HG03139 (cell line): Measurements from ENCODE around the gene GRM4.

ENCODE experiments used
- ATAC-seq: cut with Tn5 transposase; IDR thresholded peaks from one replicate; pipeline ENCODE4 v1.9.1; 2021; ENCODE audit not compliant: unreplicated experiment

Gene GRM4

DNA sequence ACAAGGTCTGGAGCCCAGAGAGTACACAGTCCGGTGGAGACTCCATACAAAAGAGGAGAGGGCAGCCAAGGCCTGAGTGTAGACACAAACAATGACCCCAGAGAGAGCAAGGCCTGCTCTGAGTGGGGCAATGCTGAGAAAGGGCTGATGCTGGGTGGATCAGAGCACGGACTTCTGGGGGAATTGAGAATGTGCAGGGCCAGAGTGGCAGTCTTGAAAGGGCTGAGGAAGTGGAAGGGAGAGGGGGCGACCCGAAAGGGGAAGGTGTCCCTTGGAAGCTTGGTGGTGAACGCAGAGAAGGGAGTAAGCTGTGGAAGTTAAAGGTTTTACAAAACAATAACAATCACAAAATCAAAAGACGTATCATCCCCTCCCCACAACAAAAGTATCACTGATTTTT is 12.0 kb upstream of the GRM4 start:
- no peak for ATAC-seq

DNA sequence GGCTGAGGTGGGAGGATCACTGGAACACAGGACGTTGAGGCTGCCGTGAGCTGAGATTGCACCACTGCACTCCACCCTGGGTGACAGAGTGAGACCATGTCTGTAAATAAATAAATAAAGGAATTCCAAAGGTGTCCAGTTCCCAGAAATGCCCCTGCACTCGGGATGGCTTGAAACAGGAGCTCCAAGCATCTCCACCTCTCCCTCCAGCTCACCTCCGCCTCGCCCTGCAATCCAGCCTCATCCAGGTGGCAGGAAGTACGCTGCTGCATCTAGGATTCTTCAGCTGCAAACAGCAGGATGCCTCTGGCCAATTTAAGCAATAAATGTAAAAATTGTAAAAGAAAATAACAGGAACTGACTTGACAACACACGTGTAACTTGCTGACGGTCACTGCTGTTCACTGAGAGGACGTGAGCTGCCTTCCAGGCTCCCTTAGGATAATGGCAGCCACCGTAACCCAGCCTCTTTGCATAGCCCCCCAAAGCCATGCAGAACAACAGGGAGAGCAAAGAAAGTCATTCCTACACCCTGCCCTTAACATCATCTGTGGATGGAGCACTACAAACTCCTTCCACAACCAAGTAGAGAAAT is 11.4 kb upstream of the GRM4 start:
- no peak for ATAC-seq

GRCh38 chr6:34155471-34156300 is 9.8 kb upstream of the GRM4 start:
- no peak for ATAC-seq

DNA sequence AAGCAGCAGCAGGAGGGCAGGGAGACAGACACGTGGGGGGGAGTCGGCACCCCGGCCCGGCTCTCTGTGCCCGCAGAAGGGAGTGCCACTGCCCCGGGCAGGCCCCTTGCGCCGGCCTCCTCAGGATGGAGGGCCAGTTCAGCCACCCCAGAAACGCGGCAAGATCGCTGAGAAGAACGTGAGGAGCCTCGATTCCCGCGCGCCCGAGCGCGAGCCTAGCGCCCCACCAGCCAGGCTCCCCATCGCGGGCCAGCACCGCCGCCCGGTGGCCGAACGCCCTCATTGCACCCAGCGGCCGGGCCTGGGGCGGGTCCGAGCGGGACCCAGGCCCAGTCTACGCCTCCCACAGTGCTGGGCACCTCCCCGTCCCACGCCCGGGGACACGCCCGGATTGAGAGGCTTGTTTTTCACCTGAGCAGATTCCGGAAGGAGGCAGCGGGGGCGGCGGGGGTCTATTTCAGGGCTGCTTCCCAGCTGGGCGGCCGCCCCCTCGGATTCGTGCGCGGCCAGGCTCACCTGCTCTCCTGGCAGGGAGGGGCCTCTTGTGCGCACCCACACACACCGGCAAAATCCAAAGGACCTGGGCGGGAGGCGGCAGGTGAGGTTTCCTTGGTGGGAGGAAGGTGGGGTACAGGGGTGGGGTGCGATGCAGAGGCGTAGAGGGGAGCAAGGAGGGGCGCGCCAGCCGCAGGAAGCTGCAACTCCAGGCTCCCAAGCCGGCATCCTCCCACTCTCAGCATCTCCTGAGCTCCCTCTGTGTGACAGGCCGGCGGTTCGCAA is 9.0 kb upstream of the GRM4 start:
- ATAC-seq: no peak

DNA sequence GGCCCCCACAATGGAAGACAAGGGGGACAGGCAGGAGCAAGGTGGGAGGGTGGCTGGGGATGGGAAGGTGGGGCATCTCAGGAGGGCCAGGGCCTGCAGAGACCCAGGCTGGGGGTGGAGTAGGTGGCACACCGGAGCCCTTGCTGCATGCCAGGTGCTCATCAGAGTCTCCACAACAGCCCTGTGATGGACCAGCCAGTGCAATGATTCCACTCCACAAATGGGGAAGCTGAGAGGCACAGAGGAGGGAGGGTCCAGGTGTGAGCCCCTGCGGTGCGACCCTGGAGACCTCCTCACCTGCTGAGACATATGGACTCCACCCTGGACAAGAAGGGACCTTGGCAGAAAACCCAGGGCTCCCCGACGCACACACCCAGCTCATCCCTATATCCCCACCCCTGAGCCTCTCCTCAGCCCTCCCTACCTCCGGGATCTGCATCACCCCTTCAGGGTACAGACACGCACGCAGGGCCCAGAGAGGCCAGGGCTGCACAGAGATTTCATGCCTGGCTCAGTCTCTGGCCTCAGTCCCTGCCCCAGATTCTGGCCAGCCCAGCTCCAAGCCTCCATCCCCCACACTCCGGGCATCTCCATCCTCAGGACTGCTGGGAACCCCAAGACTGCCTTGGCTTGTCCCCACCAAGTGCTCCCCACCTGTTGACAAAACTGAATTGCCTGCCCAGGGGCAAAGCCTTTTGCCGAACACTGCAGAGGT is 7.1 kb upstream of the GRM4 start:
- ATAC-seq: no peak

- no peak for ATAC-seq
Measured at GRCh38 chr6:34152042-34152524, 6.2 kb upstream of the GRM4 start.

GRCh38 chr6:34151321-34152041 is 5.6 kb upstream of the GRM4 start:
- no peak for ATAC-seq

- ATAC-seq: no peak
Measured at GRCh38 chr6:34150766-34151165, 4.9 kb upstream of the GRM4 start.

DNA sequence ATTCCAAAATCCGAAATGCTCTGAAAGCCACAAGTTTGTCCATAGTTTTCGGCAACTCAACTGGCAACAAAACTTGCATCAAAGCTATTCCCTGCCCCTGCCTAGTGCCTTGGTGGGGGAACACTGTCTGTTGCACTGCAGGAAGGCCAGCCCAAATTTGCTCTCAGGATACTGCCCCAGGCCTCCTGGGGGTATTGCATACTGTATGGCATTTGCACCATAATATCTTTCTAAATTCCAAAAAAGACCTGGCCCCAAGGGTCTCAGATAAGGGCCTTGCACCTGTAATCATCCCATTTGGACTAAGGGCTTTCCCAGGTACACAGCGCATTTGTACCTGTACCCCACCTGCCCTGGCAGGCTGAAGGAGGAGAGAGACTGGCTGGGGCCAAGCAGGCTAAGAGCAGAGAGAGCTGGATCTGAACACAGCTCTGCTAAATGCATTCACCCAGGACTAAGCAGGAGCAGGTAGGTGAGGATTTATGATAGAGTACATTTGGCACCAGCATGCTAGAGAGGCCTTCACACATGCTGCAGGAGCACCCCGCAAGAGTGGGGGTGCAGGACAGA is 4.0 kb upstream of the GRM4 start:
- ATAC-seq: no peak

GRCh38 chr6:34149452-34149810 is 3.5 kb upstream of the GRM4 start:
- ATAC-seq: no peak

DNA sequence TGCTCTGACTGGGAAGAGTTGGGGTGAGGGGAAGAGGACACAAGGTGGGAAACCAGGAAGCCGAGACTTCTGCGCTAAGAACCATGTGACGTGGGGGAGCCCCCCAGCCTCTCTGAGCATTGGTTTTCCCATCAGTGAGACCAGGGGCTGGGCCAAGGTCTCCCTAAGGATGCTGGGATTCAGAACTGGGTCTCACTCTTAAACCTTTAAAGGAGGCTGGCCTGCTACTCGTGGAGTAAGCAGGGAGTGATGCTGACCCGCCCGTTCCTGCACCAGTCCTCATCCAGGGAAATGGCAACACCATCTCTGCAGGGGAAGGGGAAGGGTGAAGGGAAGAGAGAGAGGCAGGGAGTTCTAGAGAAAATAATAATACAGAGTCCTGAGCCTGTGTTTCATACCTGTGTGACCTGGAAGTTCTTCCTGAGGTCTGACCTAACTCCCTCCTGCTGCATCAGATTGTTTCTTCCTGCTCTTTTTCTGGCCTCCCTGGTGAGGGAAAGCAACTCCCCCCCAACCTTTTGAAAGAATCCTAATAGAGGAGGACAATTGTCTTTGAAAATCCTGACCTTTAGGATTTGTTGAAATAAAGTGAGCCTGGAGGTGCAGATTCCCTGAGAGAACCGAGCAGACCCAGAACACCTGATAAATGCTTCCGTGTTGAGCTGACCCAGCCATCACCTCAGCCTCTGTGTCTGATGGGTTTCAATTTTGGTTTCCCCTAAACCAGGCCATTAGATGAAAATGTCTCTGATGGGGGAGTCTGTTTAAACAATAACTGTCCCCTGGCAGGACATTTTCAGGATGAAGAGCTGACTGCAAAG is 3.0 kb upstream of the GRM4 start:
- no peak for ATAC-seq

GRCh38 chr6:34147906-34148630 is 2.2 kb upstream of the GRM4 start:
- ATAC-seq: no peak

DNA sequence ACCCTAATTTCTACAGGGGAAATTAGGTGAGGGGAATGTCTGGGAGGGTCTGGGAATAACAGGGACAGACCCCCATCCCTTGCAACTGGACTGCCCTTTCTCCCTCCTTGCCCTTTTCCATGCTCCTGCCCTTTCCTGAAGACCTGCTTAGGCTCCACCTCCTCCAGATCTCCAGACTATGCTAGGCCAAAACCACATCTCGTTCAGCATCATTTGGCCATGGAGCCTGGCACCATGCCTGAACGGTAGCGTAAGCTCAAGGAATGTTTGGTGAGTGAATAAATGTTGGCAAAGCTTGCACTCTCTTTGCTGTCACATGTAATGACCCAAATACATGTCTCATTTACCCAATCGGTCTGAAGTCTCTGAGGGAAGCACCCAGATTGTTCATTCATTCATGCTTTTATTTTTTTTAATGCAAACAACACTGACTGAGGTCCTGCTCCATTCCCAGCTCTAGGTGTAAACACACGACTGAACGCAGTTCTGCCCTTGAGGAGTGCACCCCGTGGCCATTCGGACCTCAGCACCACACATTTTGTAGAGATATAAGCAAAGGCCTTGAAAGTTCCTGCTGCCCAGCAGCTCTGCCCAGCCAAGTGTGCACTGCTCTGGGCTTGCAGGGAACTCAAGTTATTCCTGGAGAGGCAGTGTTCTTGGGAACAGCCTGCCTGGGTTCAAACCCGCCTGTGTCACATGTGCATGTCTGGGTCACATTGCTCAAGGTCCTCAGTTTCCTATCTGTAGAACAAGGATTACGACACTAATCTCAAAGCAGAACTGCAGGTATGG is 1.1 kb upstream of the GRM4 start:
- no peak for ATAC-seq

DNA sequence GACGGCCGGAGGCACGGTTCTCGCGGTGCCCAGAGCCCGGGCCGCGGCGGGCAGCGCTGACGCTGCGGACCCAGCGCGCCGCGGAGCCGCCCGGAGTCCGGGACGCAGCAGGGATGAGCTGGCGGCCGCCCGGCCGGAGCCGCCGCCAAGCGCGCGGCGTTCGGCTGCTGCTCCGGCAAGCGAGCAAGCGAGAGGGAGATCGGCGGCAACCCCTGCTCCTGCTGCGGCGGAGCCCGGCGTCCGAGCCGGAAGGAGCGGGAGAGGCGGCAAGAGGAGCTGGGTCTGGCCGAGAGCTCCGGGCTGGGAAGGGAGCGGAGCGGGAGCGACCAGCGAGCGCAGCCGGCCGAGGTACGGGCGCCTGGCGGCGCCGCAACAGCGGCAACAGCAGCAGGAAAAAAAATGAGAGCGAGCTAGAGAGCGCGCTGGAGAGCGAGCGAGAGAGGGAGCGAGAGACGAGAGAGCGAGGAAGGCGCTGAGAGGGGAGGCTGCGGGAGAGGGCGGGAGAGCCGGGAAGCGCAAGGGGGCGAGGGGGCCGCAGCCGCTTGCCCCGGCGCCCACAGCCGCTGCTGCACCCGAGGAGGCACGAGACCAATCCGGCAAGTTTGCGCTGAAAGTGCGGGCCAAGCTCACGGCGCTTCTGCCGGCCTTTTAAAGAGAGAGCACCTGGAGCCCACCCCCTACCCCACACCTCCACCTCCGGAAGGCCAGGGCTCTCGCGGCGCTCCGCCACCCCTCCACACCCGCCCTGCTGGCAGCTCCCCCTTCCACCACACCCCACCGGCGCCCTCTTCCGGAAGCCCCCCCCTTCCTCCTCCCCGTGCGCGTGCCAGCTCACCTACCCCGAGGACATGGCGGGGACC is 496 bp downstream of the GRM4 start:
- ATAC-seq: no peak

- no peak for ATAC-seq
Measured at GRCh38 chr6:34144581-34145160, 1.2 kb downstream of the GRM4 start.

DNA sequence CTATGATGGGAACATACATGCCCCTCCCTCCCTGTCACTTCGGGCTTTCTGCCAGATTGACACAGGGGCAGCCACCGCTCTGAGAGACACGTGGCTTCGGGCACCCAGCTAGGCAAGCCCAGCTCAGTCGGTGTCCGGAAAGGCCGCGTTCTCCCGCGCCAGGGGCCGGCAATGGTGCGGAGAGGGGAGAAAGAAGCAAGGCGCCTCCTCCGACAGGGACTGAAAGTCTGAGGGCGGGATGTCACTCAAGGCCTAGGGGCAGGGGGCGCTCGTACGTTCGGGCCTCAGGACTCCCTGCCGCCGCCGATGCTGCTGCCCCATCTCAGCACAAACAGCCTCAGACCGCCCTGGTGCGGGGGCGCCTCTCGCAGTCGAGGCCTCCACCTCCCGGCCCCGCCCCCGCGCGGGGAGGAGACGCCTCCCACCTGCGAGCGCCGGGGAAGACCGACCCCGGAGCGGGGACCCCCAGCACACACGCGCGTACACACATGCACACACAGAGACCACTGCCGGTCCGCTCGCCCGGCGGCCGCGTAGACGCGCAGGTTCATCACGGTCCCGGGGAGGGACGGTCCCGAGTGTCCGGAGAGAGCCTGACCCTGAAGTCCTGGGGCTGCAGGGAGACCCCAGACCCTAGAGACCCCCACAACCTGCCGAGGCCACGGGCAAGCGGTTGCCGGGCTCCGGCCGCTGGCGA is 1.9 kb downstream of the GRM4 start:
- no peak for ATAC-seq
